ENCODE results near the gene HEXIM2. TPM values are rescaled to one million over a fixed set of nuclear protein-coding genes. Genes with fewer than 3 reads are reported as not detected.

The HEXIM2 gene
- total and polyA plus RNA-seq, 2 of the 13 experiments (the other 11 are each of a cell fraction or from before 2014, with no cell fraction given), result 27.1 to 32.4 TPM

- TF ChIP-seq TCF7 (IDR thresholded peaks at IDR 0.05; ENCODE audit: low read depth) (no peak), ZBTB49 (CRISPR knock-in tag; IDR thresholded peaks at IDR 0.05; ENCODE audit: borderline replicate concordance) (peak; percentile 60; the same call in 1 of the 2 replicates), SP1 (IDR thresholded peaks at IDR 0.05) (peak; percentile 63; the same call in 1 of the 2 replicates), SP1 (CRISPR knock-in tag; IDR thresholded peaks at IDR 0.05) (no peak), SRSF1 (optimal IDR thresholded peaks at IDR 0.05; ENCODE audit: low read depth, low read length) (peak; percentile 78), ZNF576 (CRISPR knock-in tag; IDR thresholded peaks at IDR 0.05) (no peak), GMEB2 (CRISPR knock-in tag; IDR thresholded peaks at IDR 0.05; ENCODE audit: low read depth) (no peak), GTF3A (CRISPR knock-in tag; conservative IDR thresholded peaks at IDR 0.05) (0 out of 2 replicates have a peak, but pooled peaks have one; percentile 64), ZNF737 (CRISPR knock-in tag; IDR thresholded peaks at IDR 0.05; ENCODE audit: borderline replicate concordance) (no peak), RBFOX2 (IDR thresholded peaks at IDR 0.05; ENCODE audit: low read depth, low read length) (peak; percentile 44), MXD4 (CRISPR knock-in tag; IDR thresholded peaks at IDR 0.05) (peak; percentile 73), THAP11 (CRISPR knock-in tag; IDR thresholded peaks at IDR 0.05) (no peak)
- TF ChIP-seq, protein P1, sequence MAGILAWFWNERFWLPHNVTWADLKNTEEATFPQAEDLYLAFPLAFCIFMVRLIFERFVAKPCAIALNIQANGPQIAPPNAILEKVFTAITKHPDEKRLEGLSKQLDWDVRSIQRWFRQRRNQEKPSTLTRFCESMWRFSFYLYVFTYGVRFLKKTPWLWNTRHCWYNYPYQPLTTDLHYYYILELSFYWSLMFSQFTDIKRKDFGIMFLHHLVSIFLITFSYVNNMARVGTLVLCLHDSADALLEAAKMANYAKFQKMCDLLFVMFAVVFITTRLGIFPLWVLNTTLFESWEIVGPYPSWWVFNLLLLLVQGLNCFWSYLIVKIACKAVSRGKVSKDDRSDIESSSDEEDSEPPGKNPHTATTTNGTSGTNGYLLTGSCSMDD (CRISPR knock-in tag; IDR thresholded peaks at IDR 0.05), result no peak
- TF ChIP-seq, protein P2, sequence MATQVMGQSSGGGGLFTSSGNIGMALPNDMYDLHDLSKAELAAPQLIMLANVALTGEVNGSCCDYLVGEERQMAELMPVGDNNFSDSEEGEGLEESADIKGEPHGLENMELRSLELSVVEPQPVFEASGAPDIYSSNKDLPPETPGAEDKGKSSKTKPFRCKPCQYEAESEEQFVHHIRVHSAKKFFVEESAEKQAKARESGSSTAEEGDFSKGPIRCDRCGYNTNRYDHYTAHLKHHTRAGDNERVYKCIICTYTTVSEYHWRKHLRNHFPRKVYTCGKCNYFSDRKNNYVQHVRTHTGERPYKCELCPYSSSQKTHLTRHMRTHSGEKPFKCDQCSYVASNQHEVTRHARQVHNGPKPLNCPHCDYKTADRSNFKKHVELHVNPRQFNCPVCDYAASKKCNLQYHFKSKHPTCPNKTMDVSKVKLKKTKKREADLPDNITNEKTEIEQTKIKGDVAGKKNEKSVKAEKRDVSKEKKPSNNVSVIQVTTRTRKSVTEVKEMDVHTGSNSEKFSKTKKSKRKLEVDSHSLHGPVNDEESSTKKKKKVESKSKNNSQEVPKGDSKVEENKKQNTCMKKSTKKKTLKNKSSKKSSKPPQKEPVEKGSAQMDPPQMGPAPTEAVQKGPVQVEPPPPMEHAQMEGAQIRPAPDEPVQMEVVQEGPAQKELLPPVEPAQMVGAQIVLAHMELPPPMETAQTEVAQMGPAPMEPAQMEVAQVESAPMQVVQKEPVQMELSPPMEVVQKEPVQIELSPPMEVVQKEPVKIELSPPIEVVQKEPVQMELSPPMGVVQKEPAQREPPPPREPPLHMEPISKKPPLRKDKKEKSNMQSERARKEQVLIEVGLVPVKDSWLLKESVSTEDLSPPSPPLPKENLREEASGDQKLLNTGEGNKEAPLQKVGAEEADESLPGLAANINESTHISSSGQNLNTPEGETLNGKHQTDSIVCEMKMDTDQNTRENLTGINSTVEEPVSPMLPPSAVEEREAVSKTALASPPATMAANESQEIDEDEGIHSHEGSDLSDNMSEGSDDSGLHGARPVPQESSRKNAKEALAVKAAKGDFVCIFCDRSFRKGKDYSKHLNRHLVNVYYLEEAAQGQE (IDR thresholded peaks at IDR 0.05; ENCODE audit: borderline replicate concordance in 1 of 2, low read depth in 1 of 2, low read length in 2 of 2), result peak in 1 of 2 experiments; percentile 53; a peak in 2 of 4 replicates
Measured at GRCh38 chr17:45127548-45128300, 34.0 kb upstream of the HEXIM2 start (continued).
